IMR-90 (cell line): Measurements from ENCODE around the gene CUX1. TPM values are rescaled to one million over a fixed set of nuclear protein-coding genes. Genes with fewer than 3 reads are reported as not detected.

ENCODE experiments used
- ATAC-seq: fragments of 200-7000 bp; cut with Tn5 transposase; 2 replicates; pipeline ENCODE4 v1.9.1; 2020; ENCODE audit warnings: low read depth, mild to moderate bottlenecking, moderate library complexity
- BruUV-seq: library from RNA; stranded (reverse); fragments of 400-500 nt; replicated peaks from 2 replicates; lab custom pipeline; 2021; lab: Mats Ljungman, UMichigan
- CTCF ChIA-PET: fragments of 300-600 bp; formaldehyde crosslinking; extraction: SDS; loops from one replicate; lab custom pipeline; 2021; ENCODE audit warnings: antibody characterized with exemption; lab: Yijun Ruan, JAX
- POLR2A ChIA-PET: fragments of 300-600 bp; sonication (Branson Sonifier 250); formaldehyde crosslinking; loops from one replicate; lab custom pipeline; 2022; ENCODE audit warnings: antibody characterized with exemption; ENCODE audit not compliant: unreplicated experiment; lab: Charles Lee
- DNase-seq: peaks from one replicate; pipeline ENCODE4 v3.0.0; 2013
- H2AFZ ChIP-seq: replicated peaks from 2 replicates; pipeline ENCODE3; 2013; ENCODE audit warnings: low read length, mild to moderate bottlenecking; ENCODE audit not compliant: poor library complexity
- H2AK5ac ChIP-seq: 2 replicates; pipeline ENCODE4 v1.6.1; 2013; ENCODE audit warnings: low read depth, low read length, inconsistent platforms
- H2AK9ac ChIP-seq: replicated peaks from 2 replicates; pipeline ENCODE3; 2013; ENCODE audit warnings: mild to moderate bottlenecking, low read depth, low read length, moderate library complexity; ENCODE audit not compliant: poor library complexity
- H2BK120ac ChIP-seq: 2 replicates; pipeline ENCODE4 v1.6.1; 2013; ENCODE audit warnings: low read depth, low read length, inconsistent platforms
- H2BK15ac ChIP-seq: 3 replicates; pipeline ENCODE4 v1.6.1; 2013; ENCODE audit warnings: low read depth, low read length, inconsistent platforms
- H2BK20ac ChIP-seq: 2 replicates; pipeline ENCODE4 v1.6.1; 2013; ENCODE audit warnings: low read depth, mild to moderate bottlenecking, inconsistent platforms, low read length, moderate library complexity
- H2BK5ac ChIP-seq: 2 replicates; pipeline ENCODE4 v1.6.1; 2013; ENCODE audit warnings: mild to moderate bottlenecking, low read depth, low read length, inconsistent platforms; ENCODE audit not compliant: poor library complexity, severe bottlenecking
- H3K14ac ChIP-seq: replicated peaks from 2 replicates; pipeline ENCODE4 v1.6.1; 2013; ENCODE audit warnings: low read depth, low read length, inconsistent platforms
- H3K18ac ChIP-seq: 2 replicates; pipeline ENCODE4 v1.6.1; 2013; ENCODE audit warnings: low read depth, low read length, control low read depth
- H3K23ac ChIP-seq: 2 replicates; pipeline ENCODE4 v1.6.1; 2013; ENCODE audit warnings: low read depth, low read length, inconsistent platforms
- H3K27ac ChIP-seq: 2 replicates; pipeline ENCODE4 v1.5.1; 2013; ENCODE audit warnings: mild to moderate bottlenecking, control low read depth, low read length; ENCODE audit not compliant: insufficient read depth
- H3K27me3 ChIP-seq: 2 replicates; pipeline ENCODE4 v1.6.1; 2013; ENCODE audit warnings: low read length; ENCODE audit not compliant: control insufficient read depth, insufficient read depth
- H3K36me3 ChIP-seq: 2 replicates; pipeline ENCODE4 v1.6.1; 2013; ENCODE audit warnings: low read length, mixed read lengths; ENCODE audit not compliant: control insufficient read depth, insufficient read depth
- H3K4ac ChIP-seq: 2 replicates; pipeline ENCODE4 v1.6.1; 2013; ENCODE audit warnings: low read depth, low read length, inconsistent platforms
- H3K4me1 ChIP-seq: 2 replicates; pipeline ENCODE4 v1.6.1; 2013; ENCODE audit warnings: low read length, mixed read lengths; ENCODE audit not compliant: control insufficient read depth, insufficient read depth
- H3K4me2 ChIP-seq: 2 replicates; pipeline ENCODE4 v1.6.1; 2013; ENCODE audit warnings: low read depth, mild to moderate bottlenecking, control low read depth, low read length, moderate library complexity
- H3K4me3 ChIP-seq: 2 replicates; pipeline ENCODE4 v1.5.1; 2013; ENCODE audit warnings: low read depth, mild to moderate bottlenecking, control low read depth, low read length, moderate library complexity; ENCODE audit not compliant: insufficient read depth
- H3K56ac ChIP-seq: 2 replicates; pipeline ENCODE4 v1.6.1; 2013; ENCODE audit warnings: low read length, inconsistent platforms; ENCODE audit not compliant: insufficient read depth; ENCODE audit errors: extremely low read depth
- H3K79me1 ChIP-seq, 2 experiments: 2 replicates each; pipeline ENCODE4 v1.6.1; 2013; ENCODE audit warnings: low read length in 2 of 2, inconsistent platforms in 1 of 2, low read depth in 1 of 2
- H3K9ac ChIP-seq: 2 replicates; pipeline ENCODE4 v1.6.1; 2013; ENCODE audit warnings: low read depth, low read length, control low read depth
- H3K9me1 ChIP-seq: 2 replicates; pipeline ENCODE4 v1.6.1; 2013; ENCODE audit warnings: low read length, inconsistent platforms; ENCODE audit not compliant: insufficient read depth
- H3K9me3 ChIP-seq: 2 replicates; pipeline ENCODE4 v1.6.1; 2013; ENCODE audit warnings: low read length; ENCODE audit not compliant: control insufficient read depth, insufficient read depth
- H4K20me1 ChIP-seq: 2 replicates; pipeline ENCODE4 v1.6.1; 2013; ENCODE audit warnings: low read length, inconsistent platforms; ENCODE audit not compliant: insufficient read depth
- H4K5ac ChIP-seq: 2 replicates; pipeline ENCODE4 v1.6.1; 2013; ENCODE audit warnings: mild to moderate bottlenecking, low read depth, low read length, control low read depth
- H4K8ac ChIP-seq, 2 experiments: 2 replicates each; pipeline ENCODE4 v1.6.1; 2013; ENCODE audit warnings: low read depth in 2 of 2, low read length in 2 of 2, control low read depth in 1 of 2, inconsistent platforms in 1 of 2
- H4K91ac ChIP-seq: 2 replicates; pipeline ENCODE4 v1.6.1; 2013; ENCODE audit warnings: low read depth, low read length, inconsistent platforms; ENCODE audit not compliant: insufficient read depth
- MAZ ChIP-seq: IDR thresholded peaks from 2 replicates; pipeline ENCODE4 v1.6.1; 2012; ENCODE audit warnings: low read depth, mild to moderate bottlenecking, low read length, improper control_type of control experiment, moderate library complexity, borderline replicate concordance
- NFE2L2 ChIP-seq: fragments of 150-350 bp; IDR thresholded peaks from 2 replicates; pipeline ENCODE4 v1.6.1; 2016; ENCODE audit warnings: low read depth, mild to moderate bottlenecking, low read length
- POLR2A ChIP-seq: IDR thresholded peaks from 2 replicates; pipeline ENCODE4 v1.6.1; 2012; ENCODE audit warnings: mild to moderate bottlenecking, low read depth, low read length
- USF2 ChIP-seq: fragments of 150-350 bp; IDR thresholded peaks from 2 replicates; pipeline ENCODE4 v1.6.1; 2017; ENCODE audit warnings: mild to moderate bottlenecking, antibody characterized with exemption, low read length, low read depth
- WGBS, 2 experiments: methylation state at CpG; one replicate each; pipeline versions ENCODE4 v1.1.5 to v1.1.7; 2013; ENCODE audit warnings: missing lambda C conversion rate in 2 of 2; ENCODE audit not compliant: insufficient read length in 1 of 2; ENCODE audit errors: extremely low coverage in 2 of 2; 5-methylcytosine and 5-hydroxymethylcytosine counted together
- dilution Hi-C: fragments of 300-500 bp; cut with HindIII; formaldehyde crosslinking; loops from one replicate; pipeline ENCODE4 v1.14.3; 2018; ENCODE audit warnings: low sequenced_read_pairs; ENCODE audit not compliant: unreplicated experiment
- in situ Hi-C: fragments of 300-500 bp; cut with MboI; formaldehyde crosslinking; loops from 3 replicates; pipeline ENCODE4 v1.14.3; 2019; ENCODE audit warnings: low sequenced_read_pairs, inconsistent platforms, mixed read lengths
- intact Hi-C: fragments of 100-400 bp; cut with micrococcal nuclease; formaldehyde crosslinking; loops from 2 replicates; pipeline ENCODE4 v1.10.0; 2022
- polyA plus RNA-seq, 3 experiments: library from polyadenylated mRNA; depleted of rRNA; stranded (reverse); fragments of >200 nt; gene quantifications; 2 replicates each; pipeline ENCODE4 v1.2.3, GENCODE V29; 2012; ENCODE audit warnings: low replicate concordance in 1 of 3
- total RNA-seq: library from RNA; depleted of rRNA; stranded (reverse); fragments of >200 nt; gene quantifications from 2 replicates; pipeline ENCODE4 v1.2.3, GENCODE V29; 2012

Gene CUX1
- total and polyA plus RNA-seq, 2 of the 4 experiments (the other 2 are of a cell fraction): 19.7 to 46.4 TPM

GRCh38 chr7:102059524-102059923 is 242.1 kb downstream of the CUX1 start:
- Histone ChIP-seq H3K18ac (no peak overlapping the region), H2BK120ac (no peak overlapping the region), H3K4me1 (peaks cover 8% of the 10 kb centered on the region), H3K4me2 (no peak overlapping the region), H2AK5ac (no peak overlapping the region), H2BK15ac (no peak overlapping the region), H4K5ac (no peak overlapping the region), H3K9ac (no peak overlapping the region), H3K27me3 (no peaks in the 10 kb centered on the region), H3K27ac (no peak overlapping the region), H3K36me3 (no peaks in the 10 kb centered on the region), H3K9me1 (peaks cover 18% of the 10 kb centered on the region), H3K79me1 (peaks cover 27 to 32% of the 10 kb centered on the region in 2 experiments), H3K4me3 (no peak overlapping the region), H3K23ac (no peak overlapping the region), H4K91ac (no peak overlapping the region), H4K8ac (no peak overlapping the region), H2BK20ac (no peak overlapping the region), H3K9me3 (peaks cover 8% of the 10 kb centered on the region; the same call in 1 of the 2 replicates), H4K20me1 (peaks cover 13% of the 10 kb centered on the region), H3K14ac (no peak overlapping the region), H2AK9ac (no peak overlapping the region), H2BK5ac (no peak overlapping the region), H2AFZ (no peak overlapping the region), H3K56ac (no peak overlapping the region), H3K4ac (no peak overlapping the region)
- intact Hi-C loops (no loop called here), dilution Hi-C loops (no loop called here), in situ Hi-C loops (no loop called here)
- no peak for DNase-seq
- POLR2A ChIA-PET: no interaction called here
- BruUV-seq: no TSS peak
- TF ChIP-seq USF2: no peak
- TF ChIP-seq MAZ: no peak
- no peak for TF ChIP-seq NFE2L2
- TF ChIP-seq POLR2A: no peak
- 60% methylated on average over 1 of the region's 9 CpGs; no CpG with 5 or more reads in 1 of the 2 experiments for WGBS, 2 experiments
- CTCF ChIA-PET: no interaction called here
- no peak for ATAC-seq
